HG02852 (cell line): ENCODE data around the gene OSCAR.
"Not testable (repeated sequence)": the region's sequence is repeated elsewhere in the genome, so short reads cannot be mapped to it uniquely, and the experiment has no call there.

Source experiments
- ATAC-seq: cut with Tn5 transposase; IDR thresholded peaks from one replicate; pipeline ENCODE4 v1.9.1; 2021; ENCODE audit warnings: mild to moderate bottlenecking, moderate library complexity; ENCODE audit not compliant: unreplicated experiment

OSCAR gene

GRCh38 chr19:54095859-54096616, 4.6 kb downstream of the OSCAR start:
- not testable (repeated sequence) for ATAC-seq

GRCh38 chr19:54095136-54095858, 5.3 kb downstream of the OSCAR start:
- ATAC-seq = no peak

DNA sequence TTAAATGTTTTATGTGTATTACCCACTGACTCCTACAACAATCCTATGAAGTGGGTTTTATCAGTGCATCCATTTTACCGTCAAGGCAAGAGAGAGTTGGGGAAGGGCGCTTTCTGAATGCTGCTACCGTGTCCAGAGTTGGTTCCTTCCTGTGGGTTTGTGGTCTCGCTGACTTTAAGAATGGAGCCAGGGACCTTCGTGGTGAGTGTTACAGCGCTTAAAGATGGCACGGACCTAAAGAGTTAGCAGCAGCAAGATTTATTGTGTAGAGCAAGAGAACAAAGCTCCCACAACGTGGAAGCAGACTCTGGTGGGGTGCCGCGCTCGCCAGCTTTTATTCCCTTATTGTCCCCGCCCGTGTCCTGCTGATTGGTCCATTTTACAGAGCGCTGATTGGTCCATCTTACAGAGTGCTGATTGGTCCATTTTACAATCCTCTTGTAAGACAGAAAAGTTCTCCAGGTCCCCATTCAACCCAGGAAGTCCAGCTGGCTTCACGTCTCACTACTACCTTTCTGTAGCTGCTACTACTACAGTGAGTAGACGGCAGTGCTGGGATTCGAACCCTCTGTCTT, 6.1 kb downstream of the OSCAR start:
- no peak for ATAC-seq

DNA sequence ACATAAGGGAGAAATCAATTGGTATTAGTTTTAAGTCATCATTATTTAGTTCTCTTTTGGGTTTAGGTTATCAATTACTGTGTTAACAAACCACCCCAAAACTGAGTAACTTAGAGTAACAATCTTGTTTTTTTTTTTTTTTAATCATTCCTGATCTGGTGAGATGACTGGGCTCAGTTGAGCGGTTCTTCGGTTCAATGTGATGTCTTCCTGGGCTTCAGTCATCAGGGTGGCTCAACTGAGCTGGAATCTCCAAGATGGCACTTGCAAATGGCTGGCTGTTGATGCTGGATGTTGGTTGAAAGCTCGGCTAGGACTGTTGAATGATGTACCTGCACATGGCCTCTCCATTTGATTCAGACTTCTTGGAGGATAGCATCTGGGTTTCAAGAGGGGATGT, 16.2 kb downstream of the OSCAR start:
- ATAC-seq = no peak

GRCh38 chr19:54081032-54081431, 19.6 kb downstream of the OSCAR start, which contains the start of gene TARM1:
TARM1 (minus strand) TSS chr19:54081365; CDS start chr19:54081340, 25 bp downstream.
- no peak for ATAC-seq

DNA sequence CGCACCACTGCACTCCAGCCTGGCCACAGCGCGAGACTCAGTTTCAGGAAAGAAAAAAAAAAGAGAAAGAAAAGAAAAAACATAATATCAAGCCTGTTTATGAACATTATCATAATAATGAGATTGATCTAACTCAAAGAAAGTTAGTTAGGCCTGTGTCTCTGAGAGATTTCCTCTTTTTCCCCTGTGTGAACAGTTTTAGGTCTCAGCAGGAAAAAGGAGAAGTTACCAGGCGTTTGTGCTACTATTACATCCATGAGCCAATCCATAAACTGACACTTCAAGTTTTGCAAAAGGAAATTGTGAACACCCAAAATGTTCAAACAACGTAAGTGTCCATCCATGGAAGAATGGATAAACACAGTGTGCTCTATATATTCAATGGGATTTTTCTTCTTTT, 23.3 kb downstream of the OSCAR start:
- no peak for ATAC-seq

DNA sequence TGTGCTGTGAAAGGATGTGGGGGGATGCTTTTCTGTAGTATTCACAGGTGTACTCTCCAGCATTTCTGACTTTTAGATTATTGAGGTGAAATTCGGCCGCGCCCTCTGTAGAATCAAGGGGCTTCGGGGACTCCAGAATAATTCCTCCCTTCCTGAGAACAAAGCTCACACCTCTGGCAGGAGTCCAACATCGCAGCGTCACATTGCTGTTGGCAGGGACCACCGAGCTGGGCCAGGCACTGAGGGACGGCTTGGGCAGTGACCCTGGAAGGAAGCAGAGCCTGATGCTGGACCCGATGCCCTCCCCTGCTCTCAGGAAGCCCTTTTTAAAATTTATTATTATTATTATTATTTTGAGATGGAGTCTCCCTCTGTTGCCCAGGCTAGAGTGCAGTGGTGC, 25.8 kb downstream of the OSCAR start:
- ATAC-seq = no peak

DNA sequence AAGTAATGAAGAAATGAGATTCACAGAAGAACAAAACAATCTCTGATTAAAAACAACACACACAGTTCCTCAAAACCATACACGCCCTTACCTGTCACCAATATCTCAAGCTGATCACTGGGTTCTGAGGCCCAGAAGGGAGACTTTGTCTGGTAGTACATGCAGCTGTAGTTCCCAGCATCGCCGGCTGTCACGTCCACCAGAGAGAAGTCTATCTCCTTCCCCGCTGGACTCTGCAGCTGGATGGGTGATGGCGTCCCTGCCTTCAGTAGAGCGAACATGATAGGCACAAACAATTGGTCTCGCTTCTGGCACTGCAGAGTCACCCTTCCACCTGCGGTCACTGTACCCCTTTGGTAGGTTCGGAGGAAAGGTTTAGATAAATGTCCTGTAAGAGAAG, 26.8 kb downstream of the OSCAR start:
- no peak for ATAC-seq

GRCh38 chr19:54069470-54069869, 31.1 kb downstream of the OSCAR start:
- ATAC-seq = no peak

DNA sequence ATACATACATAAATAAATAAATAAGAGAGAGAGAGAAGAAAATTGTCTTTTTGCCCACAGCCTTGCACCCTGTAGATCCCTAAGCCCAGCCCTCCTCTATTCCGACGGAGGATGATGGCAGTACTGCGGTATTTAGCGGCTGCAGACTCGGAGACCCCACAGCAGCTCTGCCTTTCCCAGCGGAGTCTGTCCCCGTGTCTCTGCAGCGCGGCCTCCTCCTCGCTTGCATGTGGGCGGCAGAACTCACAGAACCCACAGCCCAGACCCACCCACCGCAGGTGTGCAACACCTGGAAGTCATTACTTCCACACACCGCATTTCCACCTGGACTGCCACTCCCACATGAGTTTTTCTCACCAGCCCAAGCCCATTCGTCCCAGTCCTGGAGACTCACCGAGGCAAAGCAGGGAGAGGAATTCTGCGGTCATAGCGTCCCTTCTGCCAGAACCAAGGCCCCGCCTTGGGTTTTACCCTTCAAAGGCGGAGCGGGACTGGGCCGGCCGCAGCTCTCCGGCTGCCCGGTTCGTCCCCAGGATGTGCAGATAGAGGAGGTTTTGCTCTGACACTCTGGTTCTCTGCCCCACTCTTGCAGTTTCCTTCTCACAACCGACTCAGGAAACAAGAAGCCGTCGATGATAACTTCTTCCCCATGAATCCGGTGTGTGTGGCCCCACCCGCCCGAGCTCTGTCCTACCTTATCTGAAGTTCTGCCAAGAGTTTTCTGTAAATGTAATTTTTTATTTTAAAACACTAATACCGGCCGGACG, 37.1 kb downstream of the OSCAR start, which contains the start of gene VSTM1:
TSS of gene VSTM1 (minus strand) at position 548 of the 767 bp plus-strand sequence. CDS start at position 428, 120 bp downstream.
- no peak for ATAC-seq

- no peak for ATAC-seq
Observed at GRCh38 chr19:54062643-54063042, 38.0 kb downstream of the OSCAR start.

DNA sequence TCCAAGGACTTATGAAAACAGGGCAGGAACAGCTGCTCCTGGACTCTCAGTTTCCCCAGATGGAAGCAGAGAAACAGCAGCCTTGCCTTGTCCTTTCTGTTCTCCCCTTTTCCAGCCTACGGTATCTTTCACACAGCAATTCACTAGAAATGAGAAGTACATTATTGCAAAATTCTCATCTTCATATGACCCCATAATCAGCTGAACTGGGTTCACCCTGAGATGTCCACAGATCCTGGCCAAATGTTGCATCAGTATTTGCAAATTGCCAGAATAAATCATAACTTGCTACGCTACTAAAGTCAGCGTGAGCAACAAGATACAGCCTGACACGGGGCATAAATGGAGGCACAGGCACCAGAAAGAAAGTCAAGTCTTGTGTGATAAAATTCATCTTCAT, 53.0 kb downstream of the OSCAR start:
- ATAC-seq = no peak

- no peak for ATAC-seq
Observed at GRCh38 chr19:54045771-54046170, 54.8 kb downstream of the OSCAR start.
